ENCODE results near the gene SETX.

The SETX gene

DNA sequence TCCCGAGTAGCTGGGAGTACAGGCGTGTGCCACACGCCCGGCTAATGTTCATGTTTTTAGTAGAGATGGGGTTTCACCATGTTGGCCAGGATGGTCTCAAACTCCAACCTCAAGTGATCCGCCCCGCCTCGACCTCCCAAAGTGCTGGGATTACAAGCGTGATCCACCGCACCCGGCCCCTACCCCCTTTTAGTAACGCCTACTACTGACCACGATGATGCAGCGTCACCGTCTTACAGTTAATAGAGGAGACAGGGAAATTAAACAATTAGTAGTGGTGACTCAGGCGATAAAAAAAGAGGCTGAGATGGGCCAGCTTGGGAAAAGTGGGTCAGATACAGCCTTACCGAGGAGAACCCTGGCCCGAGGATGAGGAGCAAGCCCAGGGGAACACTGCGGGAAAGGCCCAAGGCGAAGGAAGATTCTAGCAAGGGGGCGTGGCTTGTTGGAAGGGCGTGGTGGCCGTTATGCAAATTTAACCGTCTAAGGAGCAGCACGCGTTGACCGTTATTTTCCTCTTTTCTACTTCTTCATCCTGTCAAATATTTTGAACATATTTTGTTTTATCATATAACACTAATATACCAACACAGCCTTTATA, 1.6 kb upstream of the SETX start:
- DNase-seq = no peak

DNA sequence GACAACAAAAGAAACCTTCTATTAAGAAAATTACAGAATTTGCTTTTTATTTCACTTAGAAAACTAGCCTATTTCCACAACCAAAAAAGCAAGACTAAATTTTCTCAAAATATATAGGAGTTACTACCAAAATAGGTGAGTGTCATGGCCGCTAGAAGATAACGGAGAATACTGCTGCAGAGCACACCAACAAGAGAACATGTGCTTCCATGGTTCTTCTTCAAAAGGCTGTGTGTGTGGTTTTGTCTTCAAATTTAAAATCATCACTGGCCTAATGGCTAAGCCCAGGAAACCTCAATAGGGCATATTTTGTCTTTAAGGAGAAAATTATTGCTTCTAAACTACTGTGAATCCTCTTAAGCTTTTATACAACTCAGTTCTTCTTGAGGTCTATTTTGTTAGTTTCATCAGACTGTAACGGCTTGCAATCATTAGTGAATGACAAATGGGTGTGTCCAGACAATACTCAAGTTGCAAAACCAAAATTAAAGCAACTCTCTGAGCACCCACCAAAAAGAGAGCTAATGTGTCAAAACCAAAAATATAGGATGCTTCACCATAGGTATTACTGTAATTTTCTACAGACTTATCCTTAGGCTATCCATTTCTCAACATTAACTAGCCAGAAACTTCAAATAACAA, 3.3 kb downstream of the SETX start:
- no peak for DNase-seq

DNA sequence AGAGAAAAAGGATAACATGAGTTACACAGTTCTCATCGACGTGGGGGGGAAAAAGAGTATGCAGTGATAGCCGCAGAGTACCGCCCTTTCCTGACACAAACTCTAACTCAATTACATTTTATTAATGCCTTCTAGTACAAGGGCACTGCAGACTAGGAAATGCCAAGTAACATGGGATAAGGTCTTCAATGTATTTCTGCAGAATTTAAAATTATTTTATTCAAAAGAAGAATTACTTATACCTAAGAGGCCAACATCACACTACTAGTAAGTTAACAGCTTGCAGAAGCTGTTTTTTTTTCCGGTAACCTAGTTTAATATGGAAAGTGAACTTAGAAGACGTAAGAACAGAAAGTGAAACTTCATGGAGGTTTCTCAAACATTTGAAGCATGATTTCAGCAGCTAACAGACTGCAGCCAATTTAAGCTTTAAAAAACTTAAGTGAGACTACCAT, 3.9 kb downstream of the SETX start:
- peak; percentile 34 for DNase-seq

DNA sequence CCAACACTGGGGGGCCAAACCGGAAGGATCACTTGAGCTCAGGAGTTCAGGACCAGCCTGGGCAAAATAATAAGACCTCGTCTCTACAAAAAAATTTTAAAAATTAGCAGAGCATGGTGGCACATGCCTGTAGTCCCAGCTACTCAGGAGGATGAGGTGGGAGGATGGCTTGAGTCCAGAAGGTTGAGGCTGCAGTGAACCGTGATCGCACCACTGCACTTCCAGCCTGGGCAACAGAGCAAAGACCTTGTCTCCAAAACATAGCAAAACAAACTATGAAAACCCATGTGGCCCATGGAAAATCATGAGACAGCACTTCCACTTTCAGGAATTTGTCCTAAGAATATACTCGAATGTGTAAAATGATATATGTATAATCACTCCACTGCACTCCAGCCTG, 6.1 kb downstream of the SETX start:
- no peak for DNase-seq

DNA sequence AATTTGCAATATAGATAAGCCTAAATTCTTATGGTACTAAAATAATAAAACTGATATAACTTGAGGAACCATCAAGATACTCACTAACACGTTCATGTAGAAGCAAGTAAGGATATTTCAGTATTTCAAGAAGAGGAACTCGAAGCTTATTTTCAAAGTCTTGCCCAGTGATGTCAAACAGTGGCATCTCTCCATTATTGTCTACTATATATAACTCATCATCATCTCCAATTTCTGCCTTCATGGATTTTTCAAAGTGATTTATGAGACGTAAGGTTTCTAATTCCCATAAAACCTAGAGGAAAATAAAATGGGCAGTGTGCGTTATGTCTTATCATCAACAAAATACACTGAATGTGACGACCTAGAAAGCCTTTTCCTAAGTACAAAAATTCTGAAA, 8.6 kb downstream of the SETX start:
- no peak for DNase-seq

DNA sequence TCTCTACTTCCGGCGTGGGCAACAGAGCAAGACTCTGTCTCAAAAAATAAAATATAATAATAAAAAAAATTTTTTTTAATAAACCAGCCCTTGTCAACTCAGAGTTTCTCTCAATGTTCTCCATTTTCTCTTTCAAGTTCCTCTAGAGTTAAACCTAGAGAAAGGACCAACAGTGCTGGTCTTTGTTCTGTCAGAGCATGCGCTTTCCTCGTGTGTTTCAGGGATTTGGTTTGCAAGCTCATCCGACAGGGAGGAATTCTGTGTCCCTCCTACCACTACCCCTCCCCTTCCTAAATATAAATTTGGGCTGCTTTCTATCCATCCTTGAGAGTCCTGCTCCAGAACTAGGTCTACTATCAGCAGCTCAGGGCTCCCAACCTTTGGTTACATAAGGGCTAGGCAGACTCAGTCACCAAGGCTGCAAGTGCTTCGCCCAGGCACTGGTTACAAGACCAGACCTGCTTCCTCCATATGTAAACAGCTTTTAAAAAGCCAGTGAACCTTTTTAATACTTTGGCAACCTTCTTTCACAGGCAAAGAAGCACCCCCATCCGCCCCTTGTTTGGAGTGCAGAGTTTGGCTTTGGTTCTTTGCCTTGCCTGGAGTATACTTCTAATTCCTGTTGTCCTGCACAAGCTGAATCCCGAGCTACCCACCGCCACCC, 13.5 kb downstream of the SETX start:
- no peak for DNase-seq

DNA sequence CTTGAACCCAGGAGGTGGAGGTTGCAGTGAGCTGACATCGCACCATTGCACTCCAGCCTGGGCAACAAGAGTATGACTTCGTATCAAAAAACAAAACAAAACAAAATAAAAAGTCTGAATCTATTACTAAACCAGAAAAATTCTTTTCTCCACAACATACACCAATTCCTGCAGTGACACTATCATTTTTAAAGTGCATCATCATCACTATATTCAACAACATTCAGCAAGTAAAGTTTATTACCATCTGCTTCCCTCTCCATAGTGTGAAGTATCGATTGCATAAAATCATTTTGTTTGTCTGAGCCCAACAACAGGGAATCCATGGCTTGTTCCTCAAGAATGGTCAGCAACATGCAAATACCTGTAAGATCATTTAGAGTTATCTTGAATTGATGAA, 20.4 kb downstream of the SETX start:
- DNase-seq = no peak

DNA sequence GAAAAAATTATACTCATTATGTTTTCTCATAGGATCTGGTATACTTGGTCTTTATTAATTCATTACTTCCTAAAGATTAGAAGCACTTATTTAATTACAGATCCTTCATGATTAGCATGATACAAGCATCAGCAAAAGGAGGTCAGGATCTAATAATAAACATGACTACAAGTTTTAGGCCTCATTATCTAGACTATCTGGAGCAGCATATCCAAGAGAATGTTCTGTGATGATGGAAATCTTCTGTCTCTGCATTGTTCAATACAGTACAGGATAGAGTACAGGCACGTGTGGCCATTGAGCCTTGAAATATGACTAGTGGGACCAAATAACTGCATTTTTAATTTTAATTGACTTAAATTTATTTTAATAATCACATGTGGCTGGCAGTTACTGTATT, 21.2 kb downstream of the SETX start:
- DNase-seq = no peak

DNA sequence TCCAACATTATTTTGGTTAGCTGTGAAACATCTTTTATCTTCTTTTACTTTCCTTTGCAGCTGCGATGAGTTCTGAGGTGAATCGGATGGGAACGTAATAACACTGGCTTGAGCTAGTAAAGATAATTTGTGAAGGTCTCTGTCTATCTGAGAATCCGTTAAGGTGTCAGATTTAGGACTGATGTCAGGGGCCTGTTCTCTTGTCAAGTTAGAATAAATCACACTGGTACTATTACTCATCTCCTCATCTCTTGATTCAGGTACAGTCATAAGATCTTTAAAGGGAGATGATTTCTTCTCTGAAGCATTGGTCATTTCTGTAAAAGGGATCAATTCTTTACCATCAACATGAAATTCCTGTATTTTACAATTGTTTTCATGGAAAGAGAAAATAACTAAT, 26.2 kb downstream of the SETX start:
- DNase-seq = no peak

DNA sequence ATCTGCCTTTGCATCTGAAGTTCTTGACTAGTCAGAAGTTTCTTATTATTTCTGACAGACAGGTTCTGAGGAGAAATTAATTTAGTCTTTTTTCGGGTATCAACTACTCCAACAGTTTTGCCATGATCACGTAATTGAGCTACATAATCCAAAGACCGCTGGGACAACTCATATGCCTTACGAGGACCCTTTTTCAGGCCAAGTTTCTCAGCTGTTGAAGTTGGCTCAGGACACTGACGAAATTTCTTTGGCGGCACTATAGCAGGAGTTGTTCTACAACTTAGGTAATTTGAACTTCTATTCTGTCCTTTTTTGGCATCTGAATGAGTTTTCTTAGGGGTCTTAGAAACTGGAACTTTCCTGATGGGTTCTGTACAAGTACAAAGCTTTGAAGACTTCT, 27.2 kb downstream of the SETX start:
- DNase-seq = no peak

DNA sequence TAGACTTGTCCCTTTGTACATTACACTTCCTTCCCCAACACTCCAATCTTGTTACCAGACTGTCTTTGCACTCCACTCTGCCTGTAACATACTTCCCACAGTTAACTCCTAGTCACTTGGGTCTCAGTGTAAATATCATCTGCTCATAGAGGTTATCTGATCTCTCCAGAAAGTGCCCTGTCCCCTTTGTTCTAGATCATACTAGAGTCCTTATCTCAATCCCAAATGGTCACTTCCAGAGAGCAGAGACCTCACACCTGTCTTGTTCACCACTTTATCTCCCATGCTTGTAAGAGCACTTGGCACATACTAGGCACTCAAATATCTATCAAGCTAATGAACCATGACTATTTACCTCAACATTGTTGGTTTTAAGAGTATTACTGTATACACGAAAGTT, 30.4 kb downstream of the SETX start:
- no peak for DNase-seq

DNA sequence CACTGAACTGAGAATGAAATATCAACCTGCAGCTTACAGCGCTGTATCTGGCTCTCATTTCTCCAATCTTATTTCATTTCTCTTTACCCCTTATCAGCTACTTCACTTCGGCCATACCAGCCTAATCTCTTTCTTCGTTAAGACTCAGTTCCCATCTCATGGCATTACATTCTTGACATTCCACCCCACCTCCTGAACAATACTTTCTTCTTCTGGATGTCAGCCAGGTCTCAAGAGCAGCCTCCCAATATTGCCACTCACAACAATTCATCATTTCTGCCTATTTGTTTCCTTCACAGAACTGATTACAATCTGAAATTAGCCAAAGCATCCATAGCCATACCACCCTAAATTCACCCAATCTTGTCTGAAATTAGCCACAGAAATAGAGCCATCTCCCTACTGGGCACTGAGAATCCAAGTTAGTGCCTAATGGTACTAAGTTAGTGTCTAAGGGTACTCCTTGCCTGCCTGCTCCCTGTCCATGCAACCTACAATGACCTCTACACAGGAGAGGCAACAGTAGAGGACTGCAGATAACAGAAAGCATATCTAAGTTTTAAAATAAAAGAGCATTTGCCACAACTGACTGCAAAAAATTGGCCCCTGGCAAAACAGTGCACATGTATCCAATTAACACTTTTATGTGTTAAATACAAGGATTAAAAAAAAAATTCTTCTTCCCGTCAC, 35.2 kb downstream of the SETX start:
- no peak for DNase-seq

DNA sequence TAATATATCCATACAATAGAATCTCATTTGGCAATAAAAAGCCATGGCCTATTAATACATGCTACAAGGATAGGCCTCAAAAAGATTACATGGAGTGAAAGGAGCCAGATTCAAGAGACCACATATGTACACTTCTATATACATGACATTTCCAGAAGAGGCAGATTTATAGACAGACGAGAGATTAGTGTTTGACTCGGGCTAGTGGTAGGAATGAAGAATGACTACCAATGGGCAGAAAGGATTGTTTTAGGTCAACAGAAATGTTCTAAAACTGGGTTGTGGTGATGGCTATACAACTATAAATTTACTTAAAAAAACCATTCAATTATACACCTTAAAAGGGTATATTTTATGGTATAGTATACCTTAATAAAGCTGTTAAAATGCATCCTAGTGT, 41.9 kb downstream of the SETX start:
- DNase-seq = no peak

DNA sequence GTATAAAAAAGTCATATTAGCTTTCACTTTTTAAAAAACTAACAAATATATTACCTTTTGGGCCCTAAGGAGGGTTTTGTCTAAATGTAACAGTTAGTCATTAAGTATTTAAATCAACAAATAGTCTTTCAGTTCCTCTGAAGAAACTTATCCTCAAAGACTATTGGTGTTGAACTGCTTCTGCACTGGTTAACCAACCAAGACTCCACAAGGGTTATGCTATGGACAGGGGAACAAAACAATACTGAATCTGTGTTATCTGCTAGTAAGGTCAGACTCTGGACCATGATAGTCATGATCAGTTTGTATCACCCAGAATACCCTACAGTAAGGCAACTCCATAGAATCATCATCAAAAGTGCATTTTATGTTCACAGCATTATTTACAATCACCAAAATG, 42.4 kb downstream of the SETX start:
- no peak for DNase-seq

DNA sequence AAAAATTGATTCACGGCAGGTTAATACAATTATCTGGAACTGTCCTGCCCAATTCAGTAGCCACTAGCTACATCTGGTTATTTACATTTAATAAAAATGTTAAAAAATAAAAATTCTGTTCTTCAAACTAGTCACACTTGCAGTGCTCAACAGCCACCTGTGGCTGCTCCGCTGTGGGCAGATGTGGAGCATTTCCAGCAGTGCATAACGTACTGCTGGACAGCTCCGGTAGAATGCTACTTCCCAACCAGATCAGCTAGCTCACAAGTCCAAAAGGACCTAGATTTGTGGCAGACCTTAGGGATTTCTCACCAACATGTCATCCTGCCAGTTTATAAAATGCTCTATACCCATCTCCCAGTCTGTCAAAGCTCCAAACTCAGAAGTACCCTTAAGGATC, 42.8 kb downstream of the SETX start:
- no peak for DNase-seq

DNA sequence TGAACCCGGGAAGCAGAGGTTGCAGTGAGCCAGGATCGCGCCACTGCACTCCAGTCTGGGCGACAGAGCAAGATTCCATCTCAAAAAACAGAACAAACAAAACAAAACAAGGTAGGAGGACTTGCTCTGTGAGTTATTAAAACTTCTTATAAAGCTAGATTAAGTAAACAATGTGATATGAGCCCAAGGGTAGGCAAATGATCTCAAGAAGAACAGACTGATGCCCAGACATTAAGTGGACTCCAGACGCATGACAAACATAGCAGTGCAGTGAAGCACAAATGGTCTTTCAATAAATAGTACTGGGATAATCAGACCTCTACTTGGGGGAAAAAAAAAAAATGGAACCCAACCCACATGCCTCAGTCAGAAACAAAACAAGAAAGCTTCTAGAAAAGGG, 45.7 kb downstream of the SETX start:
- no peak for DNase-seq

DNA sequence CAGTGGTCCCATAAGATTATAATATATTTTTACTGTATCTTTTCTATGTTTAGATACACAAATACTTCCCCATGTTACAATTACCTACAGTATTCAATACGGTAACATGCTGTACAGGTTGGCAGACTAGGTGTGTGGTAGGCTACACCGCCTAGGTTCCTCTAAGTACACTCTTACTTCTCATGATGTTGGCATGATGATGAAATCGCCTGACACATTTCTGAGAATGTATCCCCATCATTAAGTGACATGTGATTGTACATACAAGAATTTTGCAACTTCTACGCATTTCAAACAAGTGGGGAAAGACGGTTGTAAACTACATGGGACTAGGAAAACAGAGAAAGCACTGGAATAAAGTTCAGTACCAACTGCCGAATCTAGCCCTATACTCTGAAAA, 53.3 kb downstream of the SETX start:
- DNase-seq = no peak

DNA sequence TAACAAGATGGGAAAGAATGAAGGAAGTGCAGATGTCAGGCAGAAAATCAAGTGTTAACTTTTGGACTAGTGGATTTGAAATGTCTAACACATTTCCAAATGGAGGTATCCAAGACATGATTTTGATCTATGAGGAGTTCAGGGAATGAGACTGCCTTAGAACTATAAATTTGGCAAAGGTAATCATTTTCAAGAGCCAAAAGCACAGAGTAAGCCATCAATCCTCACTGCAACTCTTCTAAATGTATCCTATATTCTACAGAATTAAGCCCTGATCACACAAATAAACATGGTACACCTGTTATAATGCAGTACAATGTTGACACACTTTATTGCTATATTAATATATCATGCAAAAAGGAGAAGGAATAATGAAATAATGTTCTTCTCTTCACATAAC, 55.6 kb downstream of the SETX start:
- no peak for DNase-seq

DNA sequence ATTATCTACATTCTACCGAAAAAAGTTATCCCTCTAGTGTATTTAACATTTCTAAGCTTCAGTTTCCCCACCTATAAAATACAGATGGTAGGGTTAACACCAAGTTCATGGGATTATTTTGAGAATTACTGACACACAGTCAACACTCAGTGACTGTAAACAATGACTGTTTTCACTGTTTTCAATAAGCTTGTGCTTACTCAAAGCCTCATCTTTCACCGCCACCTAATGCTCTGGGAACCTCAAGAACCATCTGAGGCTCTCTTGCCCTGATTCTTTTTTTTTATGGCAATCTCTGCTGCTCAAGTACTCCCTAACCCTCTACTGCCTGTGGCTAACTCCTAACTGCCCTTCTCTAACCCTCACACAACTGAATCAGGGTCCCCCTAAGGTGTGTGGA, 59.6 kb downstream of the SETX start:
- no peak for DNase-seq

DNA sequence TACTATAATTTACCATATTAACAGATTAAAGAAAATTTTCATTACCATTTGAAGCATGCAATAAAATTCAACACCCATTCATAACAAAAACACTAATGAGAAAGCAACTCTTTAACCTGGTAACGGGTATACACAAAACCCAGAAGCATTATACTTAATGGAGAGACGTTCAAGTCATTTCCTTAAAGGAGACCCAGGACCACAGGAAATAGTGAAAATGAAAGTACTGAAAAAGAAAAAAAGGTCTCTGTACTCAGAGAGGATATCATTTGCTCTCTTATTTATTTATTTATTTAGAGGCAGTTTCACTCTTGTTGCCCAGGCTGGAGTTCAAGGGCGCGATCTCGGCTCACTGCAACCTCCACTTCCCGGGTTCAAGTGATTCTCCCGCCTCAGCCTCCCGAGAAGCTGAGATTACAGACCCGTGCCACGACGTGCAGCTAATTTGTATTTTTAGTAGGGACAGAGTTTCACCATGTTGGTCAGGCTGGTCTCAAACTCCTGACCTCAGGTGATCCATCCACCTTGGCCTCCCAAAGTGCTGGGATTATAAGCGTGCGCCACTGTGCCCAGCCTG, 61.6 kb downstream of the SETX start:
- DNase-seq = no peak

DNA sequence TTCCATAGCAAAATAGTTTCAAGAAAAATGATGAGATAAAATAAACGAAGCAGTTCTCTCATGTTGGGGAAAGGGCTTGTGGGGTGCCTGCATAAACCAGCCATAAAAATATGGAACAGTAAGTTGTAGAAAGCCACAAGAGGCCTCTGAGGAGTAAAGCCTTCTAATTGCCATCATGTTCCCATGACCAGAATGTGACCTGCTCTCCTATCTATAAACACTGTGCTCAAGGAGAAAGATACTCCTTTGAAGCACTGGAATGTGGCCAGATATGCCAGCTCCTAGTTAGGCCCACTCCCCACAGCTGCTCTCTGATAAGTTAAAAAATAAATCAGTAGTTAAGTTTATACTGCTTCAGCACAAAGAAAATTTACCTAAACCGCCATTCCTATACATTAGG, 65.8 kb downstream of the SETX start:
- DNase-seq = no peak

DNA sequence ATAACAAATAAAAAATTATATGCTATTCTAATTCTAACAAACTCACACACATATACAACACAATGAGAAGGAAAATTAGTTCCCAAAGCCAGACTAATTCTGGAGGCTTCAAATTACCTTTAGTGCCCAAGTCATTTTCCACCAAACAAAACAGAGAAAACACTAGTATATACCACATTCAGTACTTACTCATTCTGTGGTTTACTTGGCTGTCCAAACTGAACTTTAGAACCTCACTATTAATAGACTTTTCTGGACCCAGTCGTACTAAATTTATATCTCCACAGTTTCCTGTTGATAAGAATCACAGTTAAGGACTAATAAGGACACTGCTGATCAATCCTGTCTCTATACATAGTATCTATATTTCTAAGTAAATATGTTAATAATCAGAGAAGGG, 66.4 kb downstream of the SETX start:
- no peak for DNase-seq

DNA sequence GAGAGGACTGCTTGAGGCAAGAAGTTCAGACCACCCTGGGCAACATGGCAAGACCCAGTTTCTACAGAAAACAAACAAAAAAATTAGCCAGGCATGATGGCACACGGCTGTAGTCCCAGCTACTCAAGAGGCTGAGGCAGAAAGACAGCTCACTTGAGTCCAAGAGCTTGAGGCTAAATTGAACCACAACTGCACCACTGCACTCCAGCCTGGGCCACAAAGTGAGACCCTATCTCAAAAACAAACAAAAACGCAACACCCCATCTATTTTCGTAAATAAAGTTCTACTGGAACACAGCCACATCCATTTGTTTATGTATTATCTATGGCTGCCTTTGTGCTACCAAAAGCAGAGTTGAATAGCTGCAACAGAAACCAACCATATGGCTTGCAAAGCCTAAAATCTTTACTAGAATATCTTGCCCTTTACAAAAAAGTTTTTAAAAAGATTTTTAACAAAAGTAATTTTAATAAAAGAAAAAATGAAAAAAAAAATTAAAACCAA, 67.5 kb downstream of the SETX start:
- DNase-seq = no peak

DNA sequence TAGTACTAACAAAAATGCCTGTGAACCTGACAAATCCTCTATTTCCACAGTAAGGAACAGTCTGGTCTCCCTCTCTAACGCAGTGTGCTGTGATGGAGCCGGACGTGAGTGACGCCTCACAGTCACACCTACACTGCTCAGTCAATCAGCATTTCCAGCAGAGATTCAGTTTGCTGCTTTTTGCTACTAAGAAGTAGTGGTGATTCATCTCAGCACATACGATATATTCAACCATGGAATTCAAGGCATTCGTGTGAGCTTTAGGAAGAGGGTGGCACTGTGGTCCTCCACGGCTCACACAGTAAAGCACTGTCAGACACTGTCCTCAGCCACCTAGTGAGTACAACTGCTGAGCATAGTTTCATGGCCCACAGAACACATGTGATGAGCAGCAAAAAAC, 70.9 kb downstream of the SETX start:
- no peak for DNase-seq
